HepG2 (cell line): ENCODE data around the gene NME7. TPM values are rescaled to one million over a fixed set of nuclear protein-coding genes. Genes with fewer than 3 reads are reported as not detected.

Source experiments
- ARHGAP35 ChIP-seq: sonication (generic); formaldehyde crosslinking; IDR thresholded peaks from 2 replicates; pipeline ENCODE4 v1.9.0; 2022; ENCODE audit warnings: mild to moderate bottlenecking, inconsistent platforms, moderate library complexity, missing genetic modification reagents, borderline replicate concordance
- CEBPB ChIP-seq: IDR thresholded peaks from 2 replicates; pipeline ENCODE4 v1.6.1; 2011; ENCODE audit warnings: low read depth, low read length, improper control_type of control experiment, borderline replicate concordance
- CREM ChIP-seq, 2 experiments: sonication (generic) in 1 of 2; formaldehyde crosslinking in 1 of 2; IDR thresholded peaks; 2 replicates each; pipeline versions ENCODE4 v1.4.0 to v1.6.1; 2016 to 2020; ENCODE audit warnings: antibody characterized with exemption in 1 of 2, mild to moderate bottlenecking in 1 of 2, missing genetic modification reagents in 1 of 2
- ELF3 ChIP-seq: IDR thresholded peaks from 2 replicates; pipeline ENCODE4 v1.6.1; 2016; ENCODE audit warnings: missing genetic modification reagents, missing compliant biosample characterization
- FOSL1 ChIP-seq: sonication (generic); formaldehyde crosslinking; IDR thresholded peaks from 2 replicates; pipeline ENCODE4 v1.9.0; 2021; ENCODE audit warnings: missing genetic modification reagents, borderline replicate concordance
- FOXJ3 ChIP-seq: sonication (generic); formaldehyde crosslinking; IDR thresholded peaks from 2 replicates; pipeline ENCODE4 v1.4.0; 2020; ENCODE audit warnings: missing genetic modification reagents, mild to moderate bottlenecking, borderline replicate concordance
- HDAC2 ChIP-seq: sonication (generic); formaldehyde crosslinking; IDR thresholded peaks from 2 replicates; pipeline ENCODE4 v1.4.0; 2020; ENCODE audit warnings: missing genetic modification reagents
- HNF4G ChIP-seq, 2 experiments: sonication (generic) in 1 of 2; formaldehyde crosslinking in 1 of 2; IDR thresholded peaks; 2 replicates each; pipeline versions ENCODE4 v1.4.0 to v1.6.1; 2011 to 2020; ENCODE audit warnings: borderline replicate concordance in 2 of 2, low read depth in 2 of 2, mild to moderate bottlenecking in 2 of 2, low read length in 1 of 2, missing genetic modification reagents in 1 of 2, moderate library complexity in 1 of 2
- ISX ChIP-seq: sonication (generic); formaldehyde crosslinking; conservative IDR thresholded peaks from 2 replicates; pipeline ENCODE4 v1.5.0; 2020; ENCODE audit warnings: missing genetic modification reagents
- KAT8 ChIP-seq: IDR thresholded peaks from 2 replicates; pipeline ENCODE4 v1.6.1; 2016; ENCODE audit warnings: missing genetic modification reagents, missing compliant biosample characterization
- KLF6 ChIP-seq: IDR thresholded peaks from 2 replicates; pipeline ENCODE4 v1.8.0; 2016; ENCODE audit warnings: missing biosample characterization, missing genetic modification reagents
- KMT2A ChIP-seq: sonication (generic); formaldehyde crosslinking; IDR thresholded peaks from 2 replicates; pipeline ENCODE4 v1.4.0; 2020; ENCODE audit warnings: missing genetic modification reagents
- MED8 ChIP-seq: sonication (generic); formaldehyde crosslinking; IDR thresholded peaks from 2 replicates; pipeline ENCODE4 v1.8.1; 2023; ENCODE audit warnings: mild to moderate bottlenecking, missing genetic modification reagents; ENCODE audit not compliant: insufficient replicate concordance
- NFE2 ChIP-seq: sonication (generic); formaldehyde crosslinking; IDR thresholded peaks from 2 replicates; pipeline ENCODE4 v1.4.0; 2020; ENCODE audit warnings: missing genetic modification reagents
- NFIC ChIP-seq: IDR thresholded peaks from 2 replicates; pipeline ENCODE4 v1.6.1; 2012; ENCODE audit warnings: mild to moderate bottlenecking, low read length, inconsistent platforms
- SAFB2 ChIP-seq: sonication (generic); formaldehyde crosslinking; IDR thresholded peaks from 2 replicates; pipeline ENCODE4 v1.5.1; 2020; ENCODE audit warnings: missing genetic modification reagents, low read depth, mild to moderate bottlenecking, borderline replicate concordance
- SALL1 ChIP-seq: sonication (generic); formaldehyde crosslinking; IDR thresholded peaks from 2 replicates; pipeline ENCODE4 v1.8.0; 2022; ENCODE audit warnings: mild to moderate bottlenecking, missing genetic modification reagents
- SOX5 ChIP-seq: IDR thresholded peaks from 2 replicates; pipeline ENCODE4 v1.6.1; 2016; ENCODE audit warnings: borderline replicate concordance
- TBP ChIP-seq: sonication (generic); formaldehyde crosslinking; IDR thresholded peaks from 2 replicates; pipeline ENCODE4 v1.5.0; 2020; ENCODE audit warnings: missing genetic modification reagents
- ZKSCAN8 ChIP-seq: IDR thresholded peaks from 2 replicates; pipeline ENCODE4 v1.6.1; 2016; ENCODE audit warnings: borderline replicate concordance, missing genetic modification reagents, missing compliant biosample characterization
- ZNF17 ChIP-seq: sonication (generic); formaldehyde crosslinking; IDR thresholded peaks from 2 replicates; pipeline ENCODE4 v1.5.0; 2020; ENCODE audit warnings: mild to moderate bottlenecking, missing genetic modification reagents
- ZNF382 ChIP-seq: sonication (generic); formaldehyde crosslinking; IDR thresholded peaks from 2 replicates; pipeline ENCODE4 v1.5.0; 2020; ENCODE audit warnings: missing genetic modification reagents, mild to moderate bottlenecking, borderline replicate concordance
- ZNF749 ChIP-seq: sonication (generic); formaldehyde crosslinking; IDR thresholded peaks from 2 replicates; pipeline ENCODE4 v1.8.0; 2022; ENCODE audit warnings: mild to moderate bottlenecking, missing genetic modification reagents, moderate library complexity, borderline replicate concordance
- polyA plus RNA-seq, 8 experiments: library from polyadenylated mRNA; depleted of rRNA in 3 of 8; stranded (reverse) in 7 of 8; unstranded in 1 of 8; fragments of >200 nt; fragmentation: Illumina TruSeq in 4 of 8; extraction: Trizol in 4 of 8; gene quantifications; 2 replicates each; pipeline versions ENCODE4 v1.2.1 to v1.2.3, GENCODE V29; 2011 to 2016; ENCODE audit warnings: low read depth in 4 of 8, missing spikeins in 1 of 8, mixed read lengths in 1 of 8; ENCODE audit not compliant: insufficient read depth in 1 of 8
- total RNA-seq, 5 experiments: library from RNA; depleted of rRNA; stranded (reverse); fragments of >200 nt; fragmentation: Illumina TruSeq; extraction: Trizol; gene quantifications; 2 replicates each; pipeline ENCODE4 v1.2.3, GENCODE V29; 2016; ENCODE audit warnings: low read depth in 1 of 5
- TF ChIP-seq, protein P1 (sequence below): sonication (generic); formaldehyde crosslinking; IDR thresholded peaks from 2 replicates; pipeline ENCODE4 v1.5.0; 2020; ENCODE audit warnings: missing genetic modification reagents
- TF ChIP-seq, protein P2 (sequence below): sonication (generic); formaldehyde crosslinking; IDR thresholded peaks from 2 replicates; pipeline ENCODE4 v1.8.0; 2022; ENCODE audit warnings: mild to moderate bottlenecking, missing genetic modification reagents, moderate library complexity
- TF ChIP-seq, protein P3 (sequence below): IDR thresholded peaks from 2 replicates; pipeline ENCODE4 v1.6.1; 2016; ENCODE audit warnings: low read depth, borderline replicate concordance

The NME7 gene
- total and polyA plus RNA-seq, 2 of the 13 experiments (the other 11 are each of a cell fraction or from before 2014, with no cell fraction given) = 9.4 to 22.5 TPM

DNA sequence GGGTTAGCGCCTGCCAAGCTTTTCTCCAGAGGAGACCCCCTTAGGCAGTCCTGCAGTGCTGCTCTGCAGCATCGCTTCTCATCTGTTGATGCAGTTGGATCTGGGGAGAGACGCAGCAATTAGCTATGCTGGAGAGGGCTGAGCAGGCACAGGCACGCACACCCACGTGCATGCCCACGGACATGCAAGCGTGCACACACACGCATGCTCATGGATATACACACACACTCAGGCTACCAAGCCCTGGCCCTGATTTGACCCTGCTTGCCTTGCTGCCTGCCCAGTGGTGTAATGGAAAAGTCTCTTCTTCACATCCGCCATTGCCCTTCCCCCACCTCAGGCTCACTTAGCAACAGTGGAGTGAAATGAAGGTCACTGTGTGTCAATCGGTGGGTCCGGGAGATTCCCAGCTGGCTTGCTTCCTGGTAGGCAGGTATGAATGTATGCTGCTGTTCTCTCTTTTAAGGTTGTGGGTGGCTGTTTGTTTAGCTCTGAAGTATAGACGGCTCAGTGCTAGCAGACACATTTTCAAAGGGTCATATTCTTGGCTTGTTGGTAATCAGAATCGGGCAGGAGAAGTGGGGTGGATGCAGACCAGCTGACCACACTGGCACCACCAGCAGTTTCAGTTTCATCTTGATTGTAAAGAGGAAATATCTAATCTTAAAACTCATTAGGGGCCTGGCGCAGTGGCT, 251.6 kb downstream of the NME7 start (continued):
- peak; percentile 50; the same call in 1 of the 2 replicates for TF ChIP-seq NFIC
- TF ChIP-seq ZNF382 (CRISPR knock-in tag) = no peak
- peak; percentile 42; the same call in 1 of the 2 replicates for TF ChIP-seq CREM (IDR thresholded peaks at IDR 0.05)
- no peak for TF ChIP-seq CREM (CRISPR knock-in tag; IDR thresholded peaks at IDR 0.05)
- TF ChIP-seq, protein P1, sequence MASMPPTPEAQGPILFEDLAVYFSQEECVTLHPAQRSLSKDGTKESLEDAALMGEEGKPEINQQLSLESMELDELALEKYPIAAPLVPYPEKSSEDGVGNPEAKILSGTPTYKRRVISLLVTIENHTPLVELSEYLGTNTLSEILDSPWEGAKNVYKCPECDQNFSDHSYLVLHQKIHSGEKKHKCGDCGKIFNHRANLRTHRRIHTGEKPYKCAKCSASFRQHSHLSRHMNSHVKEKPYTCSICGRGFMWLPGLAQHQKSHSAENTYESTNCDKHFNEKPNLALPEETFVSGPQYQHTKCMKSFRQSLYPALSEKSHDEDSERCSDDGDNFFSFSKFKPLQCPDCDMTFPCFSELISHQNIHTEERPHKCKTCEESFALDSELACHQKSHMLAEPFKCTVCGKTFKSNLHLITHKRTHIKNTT (CRISPR knock-in tag) = 0 out of 2 replicates have a peak, but pooled peaks have one; percentile 43
- TF ChIP-seq HDAC2 (CRISPR knock-in tag) = peak; percentile 88
- TF ChIP-seq ISX (CRISPR knock-in tag) = 0 out of 2 replicates have a peak, but pooled peaks have one; percentile 63
- 0 out of 2 replicates have a peak, but pooled peaks have one; percentile 26 for TF ChIP-seq KMT2A
- peak; percentile 57; the same call in 1 of the 2 replicates for TF ChIP-seq SAFB2 (CRISPR knock-in tag)
- TF ChIP-seq NFE2 (CRISPR knock-in tag) = peak; percentile 6; the same call in 1 of the 2 replicates
- no peak for TF ChIP-seq ARHGAP35 (CRISPR knock-in tag)
- peak; percentile 54; the same call in 1 of the 2 replicates for TF ChIP-seq HNF4G (IDR thresholded peaks at IDR 0.05; ENCODE audit: borderline replicate concordance, low read depth, low read length)
- no peak for TF ChIP-seq HNF4G (CRISPR knock-in tag; IDR thresholded peaks at IDR 0.05; ENCODE audit: borderline replicate concordance, low read depth)
- TF ChIP-seq ELF3 (CRISPR knock-in tag) = peak; percentile 100
- TF ChIP-seq MED8 = no peak
- peak; percentile 74 for TF ChIP-seq KAT8
- TF ChIP-seq, protein P2, sequence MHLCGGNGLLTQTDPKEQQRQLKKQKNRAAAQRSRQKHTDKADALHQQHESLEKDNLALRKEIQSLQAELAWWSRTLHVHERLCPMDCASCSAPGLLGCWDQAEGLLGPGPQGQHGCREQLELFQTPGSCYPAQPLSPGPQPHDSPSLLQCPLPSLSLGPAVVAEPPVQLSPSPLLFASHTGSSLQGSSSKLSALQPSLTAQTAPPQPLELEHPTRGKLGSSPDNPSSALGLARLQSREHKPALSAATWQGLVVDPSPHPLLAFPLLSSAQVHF (CRISPR knock-in tag) = no peak
- TF ChIP-seq KLF6 (CRISPR knock-in tag) = no peak
- peak; percentile 68; the same call in 1 of the 2 replicates for TF ChIP-seq FOXJ3
- TF ChIP-seq CEBPB = peak; percentile 69
- no peak for TF ChIP-seq ZNF17
- TF ChIP-seq SALL1 (CRISPR knock-in tag) = peak; percentile 93
- 0 out of 2 replicates have a peak, but pooled peaks have one; percentile 45 for TF ChIP-seq TBP
- peak; percentile 76; the same call in 1 of the 2 replicates for TF ChIP-seq ZKSCAN8 (CRISPR knock-in tag)
- TF ChIP-seq, protein P3, sequence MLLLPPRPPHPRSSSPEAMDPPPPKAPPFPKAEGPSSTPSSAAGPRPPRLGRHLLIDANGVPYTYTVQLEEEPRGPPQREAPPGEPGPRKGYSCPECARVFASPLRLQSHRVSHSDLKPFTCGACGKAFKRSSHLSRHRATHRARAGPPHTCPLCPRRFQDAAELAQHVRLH = no peak
- no peak for TF ChIP-seq ZNF749 (CRISPR knock-in tag)
- TF ChIP-seq SOX5 (CRISPR knock-in tag) = peak; percentile 78
- 0 out of 2 replicates have a peak, but pooled peaks have one; percentile 47 for TF ChIP-seq FOSL1
